ENCODE measurements around the gene VPS39.

- TF ChIP-seq GATA2 (IDR thresholded peaks at IDR 0.05; ENCODE audit: low read depth, low read length) (no peak), GATA3 (IDR thresholded peaks at IDR 0.05; ENCODE audit: low read depth, low read length) (no peak)
Measured at GRCh38 chr15:42231088-42231487, 23.0 kb upstream of the VPS39 start.
